Measurements from ENCODE around the gene SNAPC2.

DNA sequence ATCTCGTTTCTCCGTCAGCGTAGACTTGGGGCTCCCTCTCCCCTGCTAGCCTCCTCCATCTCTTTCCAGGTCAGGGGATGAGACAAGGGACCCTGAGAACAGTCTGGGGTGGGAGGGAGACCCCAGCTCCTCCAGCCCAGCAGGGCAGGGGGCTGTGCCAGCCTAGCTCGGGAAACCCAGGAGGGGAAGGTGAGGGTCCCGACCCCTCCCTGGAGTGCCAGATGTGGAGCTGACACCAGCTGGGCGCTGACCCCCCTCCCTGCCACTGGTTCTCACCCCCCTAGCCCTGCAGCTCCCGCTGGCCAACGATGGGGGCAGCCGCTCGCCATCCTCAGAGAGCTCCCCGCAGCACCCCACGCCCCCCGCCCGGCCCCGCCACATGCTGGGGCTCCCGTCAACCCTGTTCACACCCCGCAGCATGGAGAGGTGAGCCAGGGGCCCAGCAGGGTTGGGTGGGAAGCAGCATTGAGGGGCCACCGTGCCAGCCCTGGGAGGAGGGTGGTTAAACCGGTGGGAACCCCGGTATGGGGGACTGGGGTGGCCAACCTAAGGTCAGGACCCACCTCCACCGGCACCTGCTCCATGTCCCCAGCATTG is 10.6 kb upstream of the SNAPC2 start:
- TF ChIP-seq CTCF (IDR thresholded peaks at IDR 0.05) (no peak), POLR2A (IDR thresholded peaks at IDR 0.05) (no peak)

All from Peyer's patch (tissue), 4 donors.